ENCODE data around the gene TAOK3. TPM values are rescaled to one million over a fixed set of nuclear protein-coding genes. Genes with fewer than 3 reads are reported as not detected.

Gene TAOK3
- total RNA-seq, 1 experiment from 2014 or later = 17.7 TPM

- ChIA-PET POLR2A (no interaction called here), CTCF (no interaction called here)
- Mint-ChIP-seq H3K4me3 (ENCODE audit: unreplicated experiment) (no peak overlapping the region), H3K27ac (ENCODE audit: unreplicated experiment) (no peak overlapping the region), H3K4me1 (ENCODE audit: low read depth, unreplicated experiment) (peaks cover 14% of the 10 kb centered on the region), H3K36me3 (ENCODE audit: insufficient read depth, unreplicated experiment) (no peaks in the 10 kb centered on the region), H3K9me3 (ENCODE audit: unreplicated experiment) (no peaks in the 10 kb centered on the region), H3K27me3 (ENCODE audit: insufficient read depth, unreplicated experiment) (no peaks in the 10 kb centered on the region)
- BruUV-seq (replicated peaks) = no TSS peak
- TF ChIP-seq CTCF (IDR thresholded peaks at IDR 0.05; ENCODE audit: insufficient read depth in 1 of 2, low read depth in 1 of 2, low read length in 1 of 2, severe bottlenecking in 1 of 2, unreplicated experiment in 1 of 2) = no peak
- Histone ChIP-seq H3K27me3 (replicated peaks; ENCODE audit: control insufficient read depth, insufficient read depth, low read length) (no peaks in the 10 kb centered on the region), H3K9me3 (no peaks in the 10 kb centered on the region; the same call in 1 of the 2 replicates), H3K4me1 (peaks cover 14% of the 10 kb centered on the region), H3K4me3 (ENCODE audit: low read depth, low read length) (no peak overlapping the region), H3K36me3 (ENCODE audit: control insufficient read depth, insufficient read depth, low read length) (no peaks in the 10 kb centered on the region)
- DNase-seq = no peak
- intact Hi-C loops (cut with micrococcal nuclease; ENCODE audit: unreplicated experiment) = loop anchor here (5.0 kb wide), 2 partner anchors 43 to 62 kb away; partner anchors contain the start of gene WSB2
These were observed 248.3 kb downstream of the TAOK3 start for GRCh38 chr12:118124333-118124874.

GRCh38 chr12:118122264-118122663, 250.4 kb downstream of the TAOK3 start:
- peaks cover 14% of the 10 kb centered on the region for H3K4me1 ChIP-seq
- ChIA-PET CTCF (no interaction called here), POLR2A (no interaction called here)

More at GRCh38 chr12:118122264-118122663, 250.4 kb downstream of the TAOK3 start:
- Mint-ChIP-seq H3K4me1 (ENCODE audit: low read depth, unreplicated experiment) (peaks cover 14% of the 10 kb centered on the region), H3K36me3 (ENCODE audit: insufficient read depth, unreplicated experiment) (no peaks in the 10 kb centered on the region), H3K27ac (ENCODE audit: unreplicated experiment) (no peak overlapping the region), H3K9me3 (ENCODE audit: unreplicated experiment) (no peaks in the 10 kb centered on the region), H3K4me3 (ENCODE audit: unreplicated experiment) (no peak overlapping the region), H3K27me3 (ENCODE audit: insufficient read depth, unreplicated experiment) (no peaks in the 10 kb centered on the region)
- Histone ChIP-seq H3K4me3 (ENCODE audit: low read depth, low read length) (no peak overlapping the region), H3K36me3 (ENCODE audit: control insufficient read depth, insufficient read depth, low read length) (no peaks in the 10 kb centered on the region), H3K9me3 (no peaks in the 10 kb centered on the region), H3K27me3 (replicated peaks; ENCODE audit: control insufficient read depth, insufficient read depth, low read length) (no peaks in the 10 kb centered on the region)
- no peak for TF ChIP-seq CTCF (IDR thresholded peaks at IDR 0.05; ENCODE audit: insufficient read depth in 1 of 2, low read depth in 1 of 2, low read length in 1 of 2, severe bottlenecking in 1 of 2, unreplicated experiment in 1 of 2)
- no TSS peak for BruUV-seq (replicated peaks)
- DNase-seq = no peak
- intact Hi-C loops (cut with micrococcal nuclease; ENCODE audit: unreplicated experiment) = loop anchor here (5.0 kb wide), 2 partner anchors 45 to 60 kb away; partner anchors contain the start of gene WSB2
